Stimulated activated memory B cell treated with anti-CD40 and anti-IgM and Interleukin-4, amounts not matched to agents 10 μg/mL and 1 μg/mL and 100 μg/mL, for 72 hours (primary cell): ENCODE data around the gene DHRS2.
A peak's percentile ranks its signal among the peaks of the same experiment; 100 is the strongest.
"Not testable (repeated sequence)": the region's sequence is repeated elsewhere in the genome, so short reads cannot be mapped to it uniquely, and the experiment has no call there.

Experiments used
- ATAC-seq: fragments of 150-1000 bp; cut with Tn5 transposase; 2 replicates; pipeline ENCODE4 v1.10.0; 2021
- H3K27ac Mint-ChIP-seq: one replicate; pipeline ENCODE4 v1.8.0; 2022; ENCODE audit warnings: mild to moderate bottlenecking, mixed read lengths
- H3K27me3 Mint-ChIP-seq: one replicate; pipeline ENCODE4 v1.8.0; 2022; ENCODE audit warnings: mixed read lengths
- H3K36me3 Mint-ChIP-seq: one replicate; pipeline ENCODE4 v1.8.0; 2022; ENCODE audit warnings: mixed read lengths
- H3K4me1 Mint-ChIP-seq: one replicate; pipeline ENCODE4 v1.8.0; 2022; ENCODE audit warnings: mixed read lengths
- H3K4me3 Mint-ChIP-seq: one replicate; pipeline ENCODE4 v1.8.0; 2022; ENCODE audit warnings: mild to moderate bottlenecking, moderate library complexity, mixed read lengths
- H3K9me3 Mint-ChIP-seq: one replicate; pipeline ENCODE4 v1.8.0; 2022; ENCODE audit warnings: mixed read lengths

Gene DHRS2

GRCh38 chr14:23636317-23637211 lies at the start of gene DHRS2:
DHRS2 (plus strand) TSS chr14:23636364; CDS start chr14:23638865, 2,501 bp downstream.
- H3K36me3 Mint-ChIP-seq: no peaks in the 10 kb centered on the region
- H3K4me3 Mint-ChIP-seq: no peak within 1 kb of the TSS
- H3K27me3 Mint-ChIP-seq: peaks cover 8% of the 10 kb centered on the region
- peaks cover 3% of the 10 kb centered on the region for H3K9me3 Mint-ChIP-seq
- ATAC-seq: no peak
- no peak within 1 kb of the TSS for H3K27ac Mint-ChIP-seq
- H3K4me1 Mint-ChIP-seq: peaks cover 15% of the 10 kb centered on the region

GRCh38 chr14:23588884-23589598 lies 47.1 kb upstream of the DHRS2 start:
- Mint-ChIP-seq H3K36me3 (no peaks in the 10 kb centered on the region), H3K4me1 (peaks cover 12% of the 10 kb centered on the region), H3K9me3 (no peaks in the 10 kb centered on the region), H3K27ac (no peak overlapping the region), H3K27me3 (peaks cover 37% of the 10 kb centered on the region), H3K4me3 (no peak overlapping the region)
- peak; percentile 95 for ATAC-seq

- H3K4me1 Mint-ChIP-seq: peaks cover 12% of the 10 kb centered on the region
- ATAC-seq: no peak
- no peaks in the 10 kb centered on the region for H3K9me3 Mint-ChIP-seq
- no peak overlapping the region for H3K4me3 Mint-ChIP-seq
- no peak overlapping the region for H3K27ac Mint-ChIP-seq
- H3K36me3 Mint-ChIP-seq: no peaks in the 10 kb centered on the region
- peaks cover 35% of the 10 kb centered on the region for H3K27me3 Mint-ChIP-seq
These were observed 46.6 kb upstream of the DHRS2 start for GRCh38 chr14:23589606-23590005.

DNA sequence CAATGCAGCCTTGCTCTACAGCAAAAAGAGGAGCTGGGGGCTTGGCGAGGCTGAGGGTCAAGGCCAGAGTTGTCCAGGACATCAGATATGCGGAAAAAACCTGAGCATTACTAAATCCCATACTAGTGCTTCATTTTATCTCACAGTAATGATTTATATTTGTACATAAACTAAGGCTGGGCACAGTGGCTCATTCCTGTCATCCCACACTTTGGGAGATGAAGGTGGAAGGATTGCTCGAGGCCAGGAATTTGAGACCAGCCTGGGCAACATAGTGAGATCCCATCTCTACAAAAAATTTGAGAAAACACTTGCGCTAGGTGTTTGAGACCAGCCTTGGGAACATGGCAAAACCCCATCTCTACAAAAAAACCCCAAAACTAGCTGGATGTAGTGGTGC lies 46.0 kb upstream of the DHRS2 start:
- H3K9me3 Mint-ChIP-seq: no peaks in the 10 kb centered on the region
- no peak overlapping the region for H3K4me3 Mint-ChIP-seq
- peaks cover 41% of the 10 kb centered on the region for H3K27me3 Mint-ChIP-seq
- no peak for ATAC-seq
- H3K4me1 Mint-ChIP-seq: peaks cover 12% of the 10 kb centered on the region
- H3K27ac Mint-ChIP-seq: no peak overlapping the region
- no peaks in the 10 kb centered on the region for H3K36me3 Mint-ChIP-seq

DNA sequence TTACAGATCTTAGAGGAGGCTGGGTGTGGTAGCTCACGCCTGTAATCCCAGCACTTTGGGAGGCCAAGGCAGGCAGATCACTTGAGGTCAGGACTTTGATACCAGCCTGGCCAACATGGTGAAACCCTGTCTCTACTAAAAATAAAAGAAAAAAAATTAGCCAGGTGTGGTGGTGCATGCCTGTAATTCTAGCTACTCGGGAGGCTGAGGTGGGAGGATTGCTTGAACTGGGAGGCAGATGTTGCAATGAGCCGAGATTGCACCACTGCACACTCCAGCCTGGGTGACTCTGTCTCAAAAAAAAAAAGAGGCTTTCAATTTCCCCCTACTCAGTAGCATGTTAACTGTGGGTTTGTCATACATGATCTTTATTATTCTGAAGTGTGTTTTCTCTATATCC lies 42.0 kb upstream of the DHRS2 start:
- H3K4me1 Mint-ChIP-seq: not testable (repeated sequence)

DNA sequence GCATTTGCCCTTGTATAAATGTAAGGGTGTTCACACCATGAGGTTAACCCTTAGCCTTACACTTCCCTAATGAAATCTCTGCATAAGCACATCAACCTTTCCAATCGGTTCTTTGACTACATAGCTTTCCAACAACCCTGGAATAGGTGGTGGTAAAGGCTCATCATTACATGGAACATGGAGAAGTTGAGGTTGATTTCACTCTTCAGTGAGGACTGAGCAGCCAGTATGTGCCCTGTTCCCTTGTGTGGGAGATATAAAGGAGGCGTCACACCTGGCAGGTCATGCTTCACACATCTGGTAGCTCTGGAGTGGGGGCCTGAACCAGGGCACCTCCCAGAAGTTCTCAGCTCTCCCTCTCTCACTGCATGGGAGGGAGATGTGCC lies 35.8 kb upstream of the DHRS2 start:
- Mint-ChIP-seq H3K4me3 (no peak overlapping the region), H3K36me3 (no peaks in the 10 kb centered on the region), H3K4me1 (no peaks in the 10 kb centered on the region), H3K27me3 (peaks cover 60% of the 10 kb centered on the region), H3K9me3 (peaks cover 7% of the 10 kb centered on the region), H3K27ac (no peak overlapping the region)
- no peak for ATAC-seq

More for the DNA sequence above, 42.0 kb upstream of the DHRS2 start:
- peaks cover 41% of the 10 kb centered on the region for H3K27me3 Mint-ChIP-seq
- not testable (repeated sequence) for H3K4me3 Mint-ChIP-seq, H3K27ac Mint-ChIP-seq, H3K9me3 Mint-ChIP-seq, H3K36me3 Mint-ChIP-seq, ATAC-seq

- no peak for ATAC-seq
- peaks cover 4% of the 10 kb centered on the region for H3K4me1 Mint-ChIP-seq
These were observed 35.4 kb upstream of the DHRS2 start for GRCh38 chr14:23600806-23601205.

GRCh38 chr14:23601424-23601823 lies 34.7 kb upstream of the DHRS2 start:
- Mint-ChIP-seq H3K36me3 (no peaks in the 10 kb centered on the region), H3K9me3 (peaks cover 7% of the 10 kb centered on the region), H3K4me1 (peaks cover 6% of the 10 kb centered on the region), H3K27ac (no peak overlapping the region), H3K27me3 (peaks cover 49% of the 10 kb centered on the region), H3K4me3 (no peak overlapping the region)
- ATAC-seq: no peak

More at GRCh38 chr14:23600806-23601205, 35.4 kb upstream of the DHRS2 start:
- Mint-ChIP-seq H3K9me3 (peaks cover 7% of the 10 kb centered on the region), H3K27ac (no peak overlapping the region), H3K4me3 (no peak overlapping the region), H3K36me3 (no peaks in the 10 kb centered on the region), H3K27me3 (peaks cover 55% of the 10 kb centered on the region)

- no peak overlapping the region for H3K4me3 Mint-ChIP-seq
- peaks cover 7% of the 10 kb centered on the region for H3K9me3 Mint-ChIP-seq
- ATAC-seq: no peak
- H3K27me3 Mint-ChIP-seq: peaks cover 48% of the 10 kb centered on the region
- peaks cover 6% of the 10 kb centered on the region for H3K4me1 Mint-ChIP-seq
- H3K27ac Mint-ChIP-seq: no peak overlapping the region
- H3K36me3 Mint-ChIP-seq: no peaks in the 10 kb centered on the region
These were observed 34.4 kb upstream of the DHRS2 start for GRCh38 chr14:23601845-23602180.

GRCh38 chr14:23602181-23603095 lies 33.7 kb upstream of the DHRS2 start:
- Mint-ChIP-seq H3K27ac (no peak overlapping the region), H3K4me3 (no peak overlapping the region), H3K36me3 (no peaks in the 10 kb centered on the region), H3K4me1 (peaks cover 6% of the 10 kb centered on the region), H3K9me3 (peaks cover 7% of the 10 kb centered on the region), H3K27me3 (peaks cover 52% of the 10 kb centered on the region)
- ATAC-seq: no peak

DNA sequence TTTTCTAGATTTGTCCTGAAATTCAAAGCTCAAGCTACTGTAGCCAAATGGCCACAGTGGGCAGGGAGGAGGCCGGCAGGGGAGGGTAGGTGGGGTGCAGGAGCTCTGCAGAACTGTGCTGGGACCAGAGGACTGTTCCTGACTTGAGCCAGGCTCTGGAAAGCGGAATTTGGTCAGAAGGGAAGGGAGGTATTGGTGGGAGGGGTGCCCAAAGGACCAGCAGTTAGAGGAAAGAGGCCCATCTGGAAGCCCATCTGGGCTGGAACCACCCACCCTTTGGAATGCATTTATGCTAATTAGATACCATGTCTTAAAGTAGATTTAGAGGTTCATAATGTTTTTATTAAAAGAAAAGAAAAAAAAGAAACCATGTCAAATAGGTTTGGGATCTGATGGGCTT lies 33.1 kb upstream of the DHRS2 start:
- Mint-ChIP-seq H3K27me3 (peaks cover 47% of the 10 kb centered on the region), H3K9me3 (peaks cover 7% of the 10 kb centered on the region), H3K27ac (no peak overlapping the region), H3K4me3 (no peak overlapping the region), H3K4me1 (peaks cover 6% of the 10 kb centered on the region), H3K36me3 (no peaks in the 10 kb centered on the region)
- no peak for ATAC-seq

- H3K27ac Mint-ChIP-seq: no peak overlapping the region
- H3K36me3 Mint-ChIP-seq: no peaks in the 10 kb centered on the region
- ATAC-seq: no peak
- peaks cover 10% of the 10 kb centered on the region for H3K9me3 Mint-ChIP-seq
- H3K4me3 Mint-ChIP-seq: no peak overlapping the region
- H3K27me3 Mint-ChIP-seq: peaks cover 38% of the 10 kb centered on the region
- peaks cover 6% of the 10 kb centered on the region for H3K4me1 Mint-ChIP-seq
These were observed 32.0 kb upstream of the DHRS2 start for GRCh38 chr14:23604148-23604547.

GRCh38 chr14:23604675-23605170 lies 31.4 kb upstream of the DHRS2 start:
- ATAC-seq: no peak
- H3K36me3 Mint-ChIP-seq: no peaks in the 10 kb centered on the region
- H3K9me3 Mint-ChIP-seq: peaks cover 7% of the 10 kb centered on the region
- H3K27ac Mint-ChIP-seq: no peak overlapping the region
- H3K4me3 Mint-ChIP-seq: no peak overlapping the region
- H3K27me3 Mint-ChIP-seq: peaks cover 33% of the 10 kb centered on the region
- H3K4me1 Mint-ChIP-seq: peaks cover 6% of the 10 kb centered on the region

DNA sequence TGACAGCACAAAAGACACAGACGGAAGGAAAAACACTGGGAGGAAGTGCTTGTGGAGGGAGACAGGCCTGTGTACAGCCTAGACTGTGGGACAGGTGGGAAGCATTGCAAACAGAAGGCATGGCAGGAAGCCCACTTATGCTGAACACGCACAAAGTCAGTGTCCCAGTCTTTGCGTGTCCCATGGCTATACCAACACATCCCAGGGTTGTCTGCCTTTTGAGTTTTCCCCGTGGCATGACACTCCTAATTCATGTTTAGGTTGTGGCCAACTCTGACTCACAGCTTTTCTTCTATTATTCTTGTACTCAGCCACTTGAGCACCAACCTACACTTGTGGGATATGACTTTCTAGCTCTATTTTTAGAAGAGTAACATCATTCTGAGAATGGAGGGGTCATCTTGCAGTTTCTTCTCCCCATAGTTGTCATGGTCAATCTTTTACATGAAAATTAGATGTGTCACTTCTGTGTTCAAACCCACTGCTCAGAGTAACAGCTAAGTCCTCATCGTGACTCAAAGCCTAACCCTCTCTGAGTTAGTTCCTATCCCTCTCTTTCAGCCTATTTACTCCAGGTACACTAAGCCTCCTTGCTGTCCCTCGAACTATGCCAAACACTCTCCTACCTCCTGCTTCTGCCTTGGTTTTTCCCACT lies 30.1 kb upstream of the DHRS2 start:
- ATAC-seq: peak; percentile 82
- Mint-ChIP-seq H3K36me3 (no peaks in the 10 kb centered on the region), H3K27ac (peak overlapping the region; percentile 54), H3K27me3 (peaks cover 24% of the 10 kb centered on the region), H3K4me3 (no peak overlapping the region), H3K9me3 (peaks cover 3% of the 10 kb centered on the region), H3K4me1 (peaks cover 6% of the 10 kb centered on the region)
